Spleen (tissue), 11 donors: ENCODE measurements around the gene SRCIN1. TPM values are rescaled to one million over a fixed set of nuclear protein-coding genes. Genes with fewer than 3 reads are reported as not detected.

Experiments used
- DNase-seq: peaks from one replicate; pipeline ENCODE4 v3.0.0-alpha.2; 2020
- H3K27ac ChIP-seq, 8 donors: fragments of 200-600 bp; sonication (generic) in 7 of 8; 1 replicate in 4 of 8; 2 replicates in 4 of 8; pipeline versions ENCODE4 v1.5.0 to v1.8.0; 2016 to 2021; ENCODE audit warnings: inconsistent platforms in 4 of 8, mild to moderate bottlenecking in 4 of 8, moderate library complexity in 1 of 8
- H3K27me3 ChIP-seq, 7 donors: fragments of 200-600 bp; sonication (generic) in 6 of 7; replicated peaks in 1 of 7; 1 replicate in 4 of 7; 2 replicates in 3 of 7; pipeline versions ENCODE4 v1.5.0 to v1.8.0; 2016 to 2021; ENCODE audit warnings: inconsistent platforms in 3 of 7, mild to moderate bottlenecking in 1 of 7
- H3K36me3 ChIP-seq, 6 donors: fragments of 200-600 bp; sonication (generic) in 5 of 6; 1 replicate in 4 of 6; 2 replicates in 2 of 6; pipeline versions ENCODE4 v1.5.0 to v1.8.0; 2016 to 2021; ENCODE audit warnings: inconsistent platforms in 2 of 6
- H3K4me1 ChIP-seq, 6 donors: fragments of 200-600 bp; sonication (generic) in 5 of 6; 1 replicate in 3 of 6; 2 replicates in 3 of 6; pipeline versions ENCODE4 v1.5.0 to v1.8.0; 2016 to 2021; ENCODE audit warnings: inconsistent platforms in 3 of 6
- H3K4me3 ChIP-seq, 8 donors: fragments of 200-600 bp; sonication (generic) in 7 of 8; 1 replicate in 4 of 8; 2 replicates in 4 of 8; pipeline versions ENCODE4 v1.5.0 to v1.8.0; 2016 to 2021; ENCODE audit warnings: inconsistent platforms in 4 of 8, mild to moderate bottlenecking in 4 of 8, moderate library complexity in 2 of 8
- H3K9me3 ChIP-seq, 8 donors: fragments of 200-600 bp; sonication (generic) in 7 of 8; 1 replicate in 4 of 8; 2 replicates in 4 of 8; pipeline versions ENCODE4 v1.5.0 to v1.8.0; 2016 to 2021; ENCODE audit warnings: inconsistent platforms in 4 of 8
- CTCF ChIP-seq, 11 experiments: fragments of 200-600 bp in 7 of 11; fragments of 450-650 bp in 4 of 11; sonication (generic) in 4 of 11; IDR thresholded peaks in 8 of 11; conservative IDR thresholded peaks in 3 of 11; 1 replicate in 7 of 11; 2 replicates in 4 of 11; pipeline versions ENCODE4 v1.4.0 to v1.8.0; 2016 to 2021; ENCODE audit warnings: antibody characterized with exemption in 11 of 11, inconsistent platforms in 4 of 11, mild to moderate bottlenecking in 1 of 11
- POLR2A ChIP-seq, 3 donors: fragments of 450-650 bp; IDR thresholded peaks; one replicate each; pipeline ENCODE4 v1.5.1; 2017; ENCODE audit warnings: antibody characterized with exemption in 3 of 3, mild to moderate bottlenecking in 1 of 3
- POLR2AphosphoS5 ChIP-seq, 3 donors: sonication (generic); formaldehyde crosslinking; IDR thresholded peaks; one replicate each; pipeline ENCODE4 v1.5.1; 2017; ENCODE audit warnings: antibody characterized with exemption in 3 of 3
- WGBS, 5 donors: extraction: QIAGEN DNeasy Blood & Tissue Kit in 3 of 5; methylation state at CpG; one replicate each; pipeline versions ENCODE4 v1.1.5 to v1.1.7; 2013 to 2018; 5-methylcytosine and 5-hydroxymethylcytosine counted together
- intact Hi-C: fragments of 100-400 bp; cut with DNase I; formaldehyde crosslinking; loops from one replicate; pipeline ENCODE4 v1.15.0; 2023; ENCODE audit warnings: low total_unique reads
- polyA plus RNA-seq, 3 donors: library from polyadenylated mRNA; stranded (reverse); fragments of 200-250 nt; gene quantifications; one replicate each; pipeline ENCODE4 v1.2.1, GENCODE V29; 2013
- total RNA-seq, 7 donors: library from RNA; depleted of rRNA in 3 of 7; stranded (reverse); fragments of >200 nt in 3 of 7; fragmentation: NEBNext Ultra II Directional in 4 of 7; extraction: Animal tissue kit (Norgen Biotek cat#: 25700) in 4 of 7; gene quantifications; one replicate each; pipeline versions ENCODE4 v1.1.0 to v1.2.1, GENCODE V29; 2016 to 2021
- donor health status: healthy with polysubstance abuse.
- donor health status: DM: no; HTN: no; CAD: no; lungs with moderate emphysema.
- donor health status: DM: no; HTN: no; CAD: no.
- donor health status: Bipolar disorder and iron deficiency.
- donor health status: healthy.
- donor health status: DM: no; HTN: no; CAD: no.
- donor health status: DM: yes; HTN: yes; CAD: no.

SRCIN1 gene
- total and polyA plus RNA-seq, 10 donors = 0.32 to 3.5 (median 1.5) TPM

GRCh38 chr17:38545531-38546225, 60.1 kb downstream of the SRCIN1 start:
- no peaks in the 10 kb centered on the region for H3K36me3 ChIP-seq
- 72 to 89% (median 86%) methylated on average over 11 to 12 of the region's 12 CpGs for WGBS, 5 donors
- no peaks in the 10 kb centered on the region for H3K9me3 ChIP-seq
- TF ChIP-seq CTCF (IDR thresholded peaks at IDR 0.05 in 8 of 11, conservative IDR thresholded peaks at IDR 0.05 in 3 of 11) = no peak
- no peaks in the 10 kb centered on the region for H3K4me1 ChIP-seq
- DNase-seq = no peak
- intact Hi-C loops = no loop called here
- H3K27ac ChIP-seq = no peak overlapping the region
- H3K27me3 ChIP-seq = peaks cover 0 to 77% (median 6%) of the 10 kb centered on the region in 7 donors
- H3K4me3 ChIP-seq = no peak overlapping the region

- TF ChIP-seq POLR2A (IDR thresholded peaks at IDR 0.05) (no peak), CTCF (IDR thresholded peaks at IDR 0.05 in 8 of 11, conservative IDR thresholded peaks at IDR 0.05 in 3 of 11) (no peak), POLR2AphosphoS5 (IDR thresholded peaks at IDR 0.05) (no peak)
- H3K4me1 ChIP-seq = no peaks in the 10 kb centered on the region
- H3K9me3 ChIP-seq = no peaks in the 10 kb centered on the region
- no peak for DNase-seq
- H3K27ac ChIP-seq = no peak overlapping the region
- intact Hi-C loops = no loop called here
- 84 to 93% (median 90%) methylated on average over 3 to 7 of the region's 7 CpGs for WGBS, 5 donors
- H3K27me3 ChIP-seq = peaks cover 0 to 81% (median 6%) of the 10 kb centered on the region in 7 donors
- H3K4me3 ChIP-seq = no peak overlapping the region
- no peaks in the 10 kb centered on the region for H3K36me3 ChIP-seq
Observed at GRCh38 chr17:38544839-38545209, 60.9 kb downstream of the SRCIN1 start.

- WGBS, 5 donors = 79 to 90% (median 80%) methylated on average over 8 to 10 of the region's 10 CpGs
- Histone ChIP-seq H3K9me3 (no peaks in the 10 kb centered on the region), H3K27me3 (peaks cover 0 to 84% (median 6%) of the 10 kb centered on the region in 7 donors), H3K27ac (no peak overlapping the region), H3K4me3 (no peak overlapping the region), H3K36me3 (no peaks in the 10 kb centered on the region), H3K4me1 (no peaks in the 10 kb centered on the region)
- intact Hi-C loops = no loop called here
- TF ChIP-seq POLR2A (IDR thresholded peaks at IDR 0.05) = no peak
- TF ChIP-seq CTCF (IDR thresholded peaks at IDR 0.05 in 8 of 11, conservative IDR thresholded peaks at IDR 0.05 in 3 of 11) = no peak
- TF ChIP-seq POLR2AphosphoS5 (IDR thresholded peaks at IDR 0.05) = no peak
- DNase-seq = no peak
Observed at GRCh38 chr17:38544175-38544838, 61.4 kb downstream of the SRCIN1 start.

GRCh38 chr17:38543403-38544174, 62.2 kb downstream of the SRCIN1 start:
- TF ChIP-seq POLR2AphosphoS5 (IDR thresholded peaks at IDR 0.05) (no peak), CTCF (IDR thresholded peaks at IDR 0.05 in 8 of 11, conservative IDR thresholded peaks at IDR 0.05 in 3 of 11) (no peak), POLR2A (IDR thresholded peaks at IDR 0.05) (no peak)
- no peak overlapping the region for H3K27ac ChIP-seq
- intact Hi-C loops = no loop called here
- H3K4me1 ChIP-seq = no peaks in the 10 kb centered on the region
- WGBS, 5 donors = 75 to 83% (median 80%) methylated on average over 19 to 20 of the region's 20 CpGs
- no peak for DNase-seq
- no peak overlapping the region for H3K4me3 ChIP-seq
- no peaks in the 10 kb centered on the region for H3K9me3 ChIP-seq
- H3K36me3 ChIP-seq = no peaks in the 10 kb centered on the region
- H3K27me3 ChIP-seq = peaks cover 0 to 80% (median 6%) of the 10 kb centered on the region in 7 donors
